Activated T-helper 2 cell treated with anti-CD3 and anti-CD28 coated beads, Interferon-gamma antibody, Interleukin-2, Interleukin-4, amounts not matched to agents 10 μg/mL and 5 μg/mL and 100 μg/mL, durations not matched to agents 14 hours and 24 hours and 36 hours (primary cell): ENCODE measurements around the gene LINC01488. TPM values are rescaled to one million over a fixed set of nuclear protein-coding genes. Genes with fewer than 3 reads are reported as not detected.

Experiments
- DNase-seq: peaks from one replicate; pipeline ENCODE4 v3.0.0; 2021; ENCODE audit warnings: low spot score
- H3K27ac Mint-ChIP-seq: one replicate; pipeline ENCODE4 v1.8.0; 2021; ENCODE audit warnings: mixed read lengths
- H3K27me3 Mint-ChIP-seq: one replicate; pipeline ENCODE4 v1.8.0; 2021; ENCODE audit warnings: low read depth, mixed read lengths
- H3K36me3 Mint-ChIP-seq: one replicate; pipeline ENCODE4 v1.8.0; 2021; ENCODE audit warnings: low read depth, mixed read lengths
- H3K4me1 Mint-ChIP-seq: one replicate; pipeline ENCODE4 v1.8.0; 2021; ENCODE audit warnings: low read depth, mixed read lengths
- H3K4me3 Mint-ChIP-seq: one replicate; pipeline ENCODE4 v1.8.0; 2021; ENCODE audit warnings: low read depth, mild to moderate bottlenecking, moderate library complexity, mixed read lengths
- H3K9me3 Mint-ChIP-seq: one replicate; pipeline ENCODE4 v1.8.0; 2021; ENCODE audit warnings: mixed read lengths
- intact Hi-C: fragments of 100-400 bp; cut with micrococcal nuclease; formaldehyde crosslinking; loops from one replicate; pipeline ENCODE4 v1.15.1; 2023
- total RNA-seq: library from RNA; stranded (reverse); gene quantifications from 2 replicates; pipeline ENCODE4 v1.2.3, GENCODE V29; 2022

LINC01488 gene
- total RNA-seq, 1 donor from 2014 or later = not detected

GRCh38 chr11:69520186-69520916, 38.9 kb downstream of the LINC01488 start:
- Mint-ChIP-seq H3K36me3 (no peaks in the 10 kb centered on the region), H3K9me3 (peaks cover 12% of the 10 kb centered on the region), H3K4me1 (no peaks in the 10 kb centered on the region), H3K4me3 (no peak overlapping the region), H3K27me3 (no peaks in the 10 kb centered on the region), H3K27ac (no peak overlapping the region)
- DNase-seq = no peak
- intact Hi-C loops = no loop called here

GRCh38 chr11:69521457-69521856, 40.0 kb downstream of the LINC01488 start:
- Mint-ChIP-seq H3K9me3 (peaks cover 8% of the 10 kb centered on the region), H3K4me3 (no peak overlapping the region), H3K27ac (no peak overlapping the region), H3K4me1 (no peaks in the 10 kb centered on the region), H3K36me3 (no peaks in the 10 kb centered on the region), H3K27me3 (no peaks in the 10 kb centered on the region)
- no peak for DNase-seq
- intact Hi-C loops = no loop called here

- Mint-ChIP-seq H3K27me3 (no peaks in the 10 kb centered on the region), H3K4me1 (no peaks in the 10 kb centered on the region), H3K36me3 (no peaks in the 10 kb centered on the region), H3K4me3 (no peak overlapping the region), H3K27ac (no peak overlapping the region), H3K9me3 (peaks cover 6% of the 10 kb centered on the region)
- no peak for DNase-seq
- intact Hi-C loops = no loop called here
Measured at GRCh38 chr11:69523453-69523852, 42.0 kb downstream of the LINC01488 start.

GRCh38 chr11:69524291-69524882, 42.9 kb downstream of the LINC01488 start:
- Mint-ChIP-seq H3K4me3 (no peak overlapping the region), H3K27me3 (no peaks in the 10 kb centered on the region), H3K4me1 (no peaks in the 10 kb centered on the region), H3K27ac (no peak overlapping the region), H3K9me3 (no peaks in the 10 kb centered on the region), H3K36me3 (no peaks in the 10 kb centered on the region)
- intact Hi-C loops = no loop called here
- DNase-seq = no peak

GRCh38 chr11:69524991-69525411, 43.5 kb downstream of the LINC01488 start:
- DNase-seq = no peak
- no peaks in the 10 kb centered on the region for H3K27me3 Mint-ChIP-seq
- H3K27ac Mint-ChIP-seq = no peak overlapping the region
- intact Hi-C loops = no loop called here
- H3K36me3 Mint-ChIP-seq = no peaks in the 10 kb centered on the region
- no peaks in the 10 kb centered on the region for H3K9me3 Mint-ChIP-seq
- no peaks in the 10 kb centered on the region for H3K4me1 Mint-ChIP-seq
- H3K4me3 Mint-ChIP-seq = no peak overlapping the region

- H3K27me3 Mint-ChIP-seq = peaks cover 3% of the 10 kb centered on the region
- H3K36me3 Mint-ChIP-seq = no peaks in the 10 kb centered on the region
- DNase-seq = no peak
- H3K9me3 Mint-ChIP-seq = no peaks in the 10 kb centered on the region
- no peak overlapping the region for H3K27ac Mint-ChIP-seq
- H3K4me3 Mint-ChIP-seq = no peak overlapping the region
- intact Hi-C loops = no loop called here
- H3K4me1 Mint-ChIP-seq = no peaks in the 10 kb centered on the region
Measured at GRCh38 chr11:69525516-69526452, 44.3 kb downstream of the LINC01488 start.

GRCh38 chr11:69526453-69526810, 45.0 kb downstream of the LINC01488 start:
- peaks cover 7% of the 10 kb centered on the region for H3K27me3 Mint-ChIP-seq
- no peak for DNase-seq
- intact Hi-C loops = no loop called here
- H3K4me1 Mint-ChIP-seq = no peaks in the 10 kb centered on the region
- H3K4me3 Mint-ChIP-seq = no peak overlapping the region
- no peaks in the 10 kb centered on the region for H3K36me3 Mint-ChIP-seq
- H3K27ac Mint-ChIP-seq = no peak overlapping the region
- no peaks in the 10 kb centered on the region for H3K9me3 Mint-ChIP-seq

- Mint-ChIP-seq H3K4me3 (no peak overlapping the region), H3K9me3 (no peaks in the 10 kb centered on the region), H3K4me1 (no peaks in the 10 kb centered on the region), H3K27me3 (peaks cover 7% of the 10 kb centered on the region), H3K36me3 (no peaks in the 10 kb centered on the region), H3K27ac (no peak overlapping the region)
- intact Hi-C loops = no loop called here
- DNase-seq = no peak
Measured at GRCh38 chr11:69529001-69529400, 47.5 kb downstream of the LINC01488 start.

- intact Hi-C loops = no loop called here
- peaks cover 7% of the 10 kb centered on the region for H3K27me3 Mint-ChIP-seq
- H3K4me3 Mint-ChIP-seq = no peak overlapping the region
- H3K4me1 Mint-ChIP-seq = no peaks in the 10 kb centered on the region
- no peak for DNase-seq
- H3K27ac Mint-ChIP-seq = no peak overlapping the region
- no peaks in the 10 kb centered on the region for H3K36me3 Mint-ChIP-seq
- no peaks in the 10 kb centered on the region for H3K9me3 Mint-ChIP-seq
Measured at GRCh38 chr11:69530278-69531070, 49.0 kb downstream of the LINC01488 start.

GRCh38 chr11:69531071-69531716, 49.7 kb downstream of the LINC01488 start:
- no peak for DNase-seq
- no peak overlapping the region for H3K27ac Mint-ChIP-seq
- no peaks in the 10 kb centered on the region for H3K36me3 Mint-ChIP-seq
- no peaks in the 10 kb centered on the region for H3K9me3 Mint-ChIP-seq
- intact Hi-C loops = no loop called here
- peaks cover 7% of the 10 kb centered on the region for H3K27me3 Mint-ChIP-seq
- no peak overlapping the region for H3K4me3 Mint-ChIP-seq
- no peaks in the 10 kb centered on the region for H3K4me1 Mint-ChIP-seq

GRCh38 chr11:69531717-69532088, 50.2 kb downstream of the LINC01488 start:
- intact Hi-C loops = no loop called here
- no peak overlapping the region for H3K27ac Mint-ChIP-seq
- H3K27me3 Mint-ChIP-seq = peaks cover 7% of the 10 kb centered on the region
- no peak overlapping the region for H3K4me3 Mint-ChIP-seq
- H3K4me1 Mint-ChIP-seq = no peaks in the 10 kb centered on the region
- H3K36me3 Mint-ChIP-seq = no peaks in the 10 kb centered on the region
- no peak for DNase-seq
- no peaks in the 10 kb centered on the region for H3K9me3 Mint-ChIP-seq
